SK-N-SH (cell line): ENCODE measurements around the gene ACLY. TPM values are rescaled to one million over a fixed set of nuclear protein-coding genes. Genes with fewer than 3 reads are reported as not detected.

Experiments
- CTCF ChIA-PET: fragments of 300-600, 350-600 bp; formaldehyde crosslinking; extraction: SDS; loops from one replicate; lab custom pipeline; 2021; lab: Yijun Ruan, JAX
- POLR2A ChIA-PET: fragments of 350-600 bp; sonication (Branson Sonifier 250); formaldehyde crosslinking; extraction: SDS; loops from one replicate; lab custom pipeline; 2020; ENCODE audit warnings: antibody characterized with exemption, inconsistent platforms; lab: Yijun Ruan, JAX
- DNase-seq: peaks from one replicate; pipeline ENCODE4 v3.0.0; 2012
- H2AFZ ChIP-seq: fragments of 200-600 bp; sonication (generic); 2 replicates; pipeline ENCODE4 v1.8.1; 2016; ENCODE audit warnings: antibody characterized with exemption, mild to moderate bottlenecking, low read depth
- H3F3A ChIP-seq: fragments of 200-600 bp; sonication (generic); replicated peaks from 2 replicates; pipeline ENCODE3; 2016; ENCODE audit warnings: antibody characterized with exemption, mild to moderate bottlenecking; ENCODE audit not compliant: insufficient read depth
- H3K27ac ChIP-seq, 2 experiments: fragments of 200-500 bp in 1 of 2; fragments of 200-600 bp in 1 of 2; sonication (Bioruptor generic) in 1 of 2; sonication (generic), shearing (Covaris generic) in 1 of 2; 2 replicates each; pipeline versions ENCODE4 v1.5.1 to v1.6.1; 2014 to 2016; ENCODE audit warnings: low read depth in 2 of 2, inconsistent platforms in 1 of 2, low read length in 1 of 2, mild to moderate bottlenecking in 1 of 2, mixed read lengths in 1 of 2
- H3K27me3 ChIP-seq: fragments of 200-600 bp; sonication (generic), shearing (Covaris generic); 2 replicates; pipeline ENCODE4 v1.6.1; 2016; ENCODE audit warnings: mixed run types; ENCODE audit not compliant: insufficient read depth
- H3K36me3 ChIP-seq, 2 experiments: fragments of 200-500 bp in 1 of 2; fragments of 200-600 bp in 1 of 2; sonication (Bioruptor generic) in 1 of 2; sonication (generic) in 1 of 2; replicated peaks in 1 of 2; 2 replicates each; pipeline versions ENCODE3 to v1.5.1; 2014 to 2016; ENCODE audit warnings: low read length in 1 of 2, mild to moderate bottlenecking in 1 of 2; ENCODE audit not compliant: insufficient read depth in 2 of 2, control insufficient read depth in 1 of 2
- H3K4me1 ChIP-seq, 2 experiments: fragments of 200-500 bp in 1 of 2; fragments of 200-600 bp in 1 of 2; sonication (Bioruptor generic) in 1 of 2; sonication (generic), shearing (Covaris generic) in 1 of 2; 2 replicates each; pipeline versions ENCODE4 v1.5.1 to v1.6.1; 2014 to 2016; ENCODE audit warnings: low read depth in 1 of 2, low read length in 1 of 2, mixed run types in 1 of 2; ENCODE audit not compliant: insufficient read depth in 2 of 2, control insufficient read depth in 1 of 2
- H3K4me2 ChIP-seq: fragments of 200-600 bp; sonication (generic), shearing (Covaris generic); 2 replicates; pipeline ENCODE4 v1.6.1; 2017; ENCODE audit warnings: mixed run types
- H3K4me3 ChIP-seq, 2 experiments: fragments of 200-500 bp in 1 of 2; fragments of 200-600 bp in 1 of 2; sonication (Bioruptor generic) in 1 of 2; sonication (generic), shearing (Covaris generic) in 1 of 2; 2 replicates each; pipeline versions ENCODE4 v1.5.1 to v1.8.1; 2014 to 2016; ENCODE audit warnings: low read depth in 2 of 2, inconsistent platforms in 1 of 2, low read length in 1 of 2, mild to moderate bottlenecking in 1 of 2, mixed read lengths in 1 of 2, moderate library complexity in 1 of 2
- H3K79me2 ChIP-seq: fragments of 200-600 bp; sonication (generic); 2 replicates; pipeline ENCODE4 v1.8.1; 2017; ENCODE audit warnings: mild to moderate bottlenecking; ENCODE audit not compliant: insufficient read depth
- H3K9ac ChIP-seq: fragments of 200-600 bp; sonication (generic); 2 replicates; pipeline ENCODE4 v1.6.1; 2017; ENCODE audit warnings: mixed run types
- H3K9me2 ChIP-seq: fragments of 200-600 bp; sonication (generic); 2 replicates; pipeline ENCODE4 v1.6.1; 2017; ENCODE audit warnings: mixed run types
- H3K9me3 ChIP-seq: fragments of 200-600 bp; sonication (generic); 2 replicates; pipeline ENCODE4 v1.6.1; 2017; ENCODE audit warnings: mixed run types, mild to moderate bottlenecking, moderate library complexity
- H4K20me1 ChIP-seq: fragments of 200-600 bp; sonication (generic); 2 replicates; pipeline ENCODE4 v1.6.1; 2017; ENCODE audit warnings: mild to moderate bottlenecking, mixed run types; ENCODE audit not compliant: insufficient read depth
- ELF1 ChIP-seq: IDR thresholded peaks from 2 replicates; pipeline ENCODE4 v1.4.0; 2012
- EP300 ChIP-seq, 2 experiments: IDR thresholded peaks; 2 replicates each; pipeline versions ENCODE4 v1.4.0 to v1.6.1; 2012; ENCODE audit warnings: borderline replicate concordance in 1 of 2, low read depth in 1 of 2, low read length in 1 of 2
- EZH2phosphoT487 ChIP-seq: fragments of 200-600 bp; sonication (generic); IDR thresholded peaks from 2 replicates; pipeline ENCODE4 v1.6.1; 2017; ENCODE audit warnings: low read depth, mixed run types, mild to moderate bottlenecking, antibody characterized with exemption, moderate library complexity, borderline replicate concordance
- FOXJ3 ChIP-seq: sonication (generic); formaldehyde crosslinking; IDR thresholded peaks from 2 replicates; pipeline ENCODE4 v1.5.1; 2020; ENCODE audit warnings: mild to moderate bottlenecking, missing genetic modification reagents
- GATA2 ChIP-seq: sonication (generic); formaldehyde crosslinking; IDR thresholded peaks from 2 replicates; pipeline ENCODE4 v1.5.0; 2020; ENCODE audit warnings: mild to moderate bottlenecking, missing genetic modification reagents
- MAX ChIP-seq: IDR thresholded peaks from 2 replicates; pipeline ENCODE4 v1.4.0; 2012; ENCODE audit warnings: low read depth
- MEF2A ChIP-seq: IDR thresholded peaks from 2 replicates; pipeline ENCODE4 v1.4.0; 2012; ENCODE audit warnings: low read depth, borderline replicate concordance
- NFIC ChIP-seq: IDR thresholded peaks from 2 replicates; pipeline ENCODE4 v1.4.0; 2012; ENCODE audit warnings: borderline replicate concordance
- NRF1 ChIP-seq: IDR thresholded peaks from 2 replicates; pipeline ENCODE4 v1.6.1; 2012; ENCODE audit warnings: low read depth, mild to moderate bottlenecking, low read length
- POLR2AphosphoS5 ChIP-seq: IDR thresholded peaks from 2 replicates; pipeline ENCODE4 v1.6.1; 2012; ENCODE audit warnings: low read depth, low read length
- REST ChIP-seq: IDR thresholded peaks from 2 replicates; pipeline ENCODE4 v1.6.1; 2012; ENCODE audit warnings: mild to moderate bottlenecking, low read depth, low read length, moderate library complexity
- RFX5 ChIP-seq: IDR thresholded peaks from 2 replicates; pipeline ENCODE4 v1.6.1; 2012; ENCODE audit warnings: mild to moderate bottlenecking, improper control_type of control experiment, low read length
- RXRA ChIP-seq: IDR thresholded peaks from 2 replicates; pipeline ENCODE4 v1.4.0; 2012; ENCODE audit warnings: low read depth, mild to moderate bottlenecking, borderline replicate concordance
- SIN3A ChIP-seq: IDR thresholded peaks from 2 replicates; pipeline ENCODE4 v1.6.1; 2012; ENCODE audit warnings: low read depth, mild to moderate bottlenecking, low read length, moderate library complexity, borderline replicate concordance
- TAF1 ChIP-seq: IDR thresholded peaks from 2 replicates; pipeline ENCODE4 v1.6.1; 2012; ENCODE audit warnings: low read depth, mild to moderate bottlenecking, low read length, moderate library complexity, borderline replicate concordance
- TCF12 ChIP-seq: IDR thresholded peaks from 2 replicates; pipeline ENCODE4 v1.4.0; 2012
- TEAD4 ChIP-seq: IDR thresholded peaks from 2 replicates; pipeline ENCODE4 v1.4.0; 2012; ENCODE audit warnings: mild to moderate bottlenecking, borderline replicate concordance; ENCODE audit not compliant: insufficient read depth
- USF1 ChIP-seq: IDR thresholded peaks from 2 replicates; pipeline ENCODE4 v1.4.0; 2012; ENCODE audit warnings: low read depth, borderline replicate concordance
- YY1 ChIP-seq: IDR thresholded peaks from 2 replicates; pipeline ENCODE4 v1.4.0; 2012; ENCODE audit warnings: low read depth, mild to moderate bottlenecking
- WGBS: methylation state at CpG from one replicate; pipeline ENCODE4 v1.1.6; 2017; ENCODE audit warnings: low lambda C conversion rate; 5-methylcytosine and 5-hydroxymethylcytosine counted together
- polyA plus RNA-seq, 3 experiments: library from polyadenylated mRNA; depleted of rRNA; stranded (reverse); fragments of >200 nt; gene quantifications; 2 replicates each; pipeline ENCODE4 v1.2.3, GENCODE V29; 2012
- TF ChIP-seq, protein P1 (sequence below): fragments of 150-350 bp; IDR thresholded peaks from 2 replicates; pipeline ENCODE4 v1.6.1; 2017; ENCODE audit warnings: antibody characterized with exemption, low read length, low read depth, borderline replicate concordance
- TF ChIP-seq, protein P2 (sequence below): fragments of 150-350 bp; IDR thresholded peaks from 2 replicates; pipeline ENCODE4 v1.6.1; 2016; ENCODE audit warnings: mild to moderate bottlenecking, low read depth, low read length

ACLY gene
- polyA plus RNA-seq, 1 of the 3 experiments (the other 2 are of a cell fraction), result 163 TPM

DNA sequence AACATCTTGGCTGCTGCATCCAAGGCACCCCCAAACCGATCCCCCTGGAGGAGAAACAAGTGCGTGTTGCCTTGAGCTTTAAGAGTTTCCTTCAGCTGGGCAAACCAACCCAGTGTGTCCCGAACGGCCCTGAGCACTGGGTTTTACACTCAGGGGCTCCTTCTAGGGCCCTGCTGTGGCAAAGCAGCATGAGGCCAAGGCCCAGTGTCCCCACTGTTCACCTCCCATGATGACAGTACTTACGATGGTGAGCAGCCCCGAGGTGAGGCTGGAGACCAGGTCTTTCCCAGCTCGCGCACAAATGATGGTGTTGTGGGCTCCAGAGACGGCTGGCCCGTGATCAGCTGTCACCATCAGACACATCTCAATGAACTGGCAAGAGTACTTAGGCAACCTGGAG is 47.0 kb downstream of the ACLY start (continued):
- TF ChIP-seq MAX (no peak), FOXJ3 (CRISPR knock-in tag) (no peak), NFIC (no peak), NRF1 (no peak), RXRA (no peak), TEAD4 (no peak)

GRCh38 chr17:41870627-41871026 is 48.1 kb downstream of the ACLY start:
- no peak for DNase-seq
- POLR2A ChIA-PET, result interaction anchor here (0.9 to 1.2 kb wide), 2 partner anchors 16 to 48 kb away, joined by 3 read pairs; partner anchors contain the start of gene ACLY

More at GRCh38 chr17:41870627-41871026, 48.1 kb downstream of the ACLY start:
- Histone ChIP-seq H4K20me1 (no peaks in the 10 kb centered on the region), H3K4me1 (no peaks in the 10 kb centered on the region), H3K79me2 (no peaks in the 10 kb centered on the region)
- CTCF ChIA-PET, result interaction anchor here (0.8 kb wide), 1 partner anchor 84 kb away, joined by 3 read pairs; the partner anchor contains the start of gene JUP
- TF ChIP-seq, protein P1, sequence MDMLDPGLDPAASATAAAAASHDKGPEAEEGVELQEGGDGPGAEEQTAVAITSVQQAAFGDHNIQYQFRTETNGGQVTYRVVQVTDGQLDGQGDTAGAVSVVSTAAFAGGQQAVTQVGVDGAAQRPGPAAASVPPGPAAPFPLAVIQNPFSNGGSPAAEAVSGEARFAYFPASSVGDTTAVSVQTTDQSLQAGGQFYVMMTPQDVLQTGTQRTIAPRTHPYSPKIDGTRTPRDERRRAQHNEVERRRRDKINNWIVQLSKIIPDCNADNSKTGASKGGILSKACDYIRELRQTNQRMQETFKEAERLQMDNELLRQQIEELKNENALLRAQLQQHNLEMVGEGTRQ, result no peak
- TF ChIP-seq SIN3A (no peak), MAX (no peak), REST (no peak), RFX5 (no peak), USF1 (no peak), YY1 (no peak), RXRA (no peak), TCF12 (no peak), ELF1 (no peak), GATA2 (CRISPR knock-in tag) (no peak), EZH2phosphoT487 (no peak), NFIC (no peak), FOXJ3 (CRISPR knock-in tag) (no peak), NRF1 (no peak), MEF2A (no peak), TAF1 (no peak), POLR2AphosphoS5 (no peak), EP300 (IDR thresholded peaks at IDR 0.05; ENCODE audit: borderline replicate concordance in 1 of 2, low read depth in 1 of 2, low read length in 1 of 2) (no peak)
- TF ChIP-seq, protein P2, sequence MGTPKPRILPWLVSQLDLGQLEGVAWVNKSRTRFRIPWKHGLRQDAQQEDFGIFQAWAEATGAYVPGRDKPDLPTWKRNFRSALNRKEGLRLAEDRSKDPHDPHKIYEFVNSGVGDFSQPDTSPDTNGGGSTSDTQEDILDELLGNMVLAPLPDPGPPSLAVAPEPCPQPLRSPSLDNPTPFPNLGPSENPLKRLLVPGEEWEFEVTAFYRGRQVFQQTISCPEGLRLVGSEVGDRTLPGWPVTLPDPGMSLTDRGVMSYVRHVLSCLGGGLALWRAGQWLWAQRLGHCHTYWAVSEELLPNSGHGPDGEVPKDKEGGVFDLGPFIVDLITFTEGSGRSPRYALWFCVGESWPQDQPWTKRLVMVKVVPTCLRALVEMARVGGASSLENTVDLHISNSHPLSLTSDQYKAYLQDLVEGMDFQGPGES, result no peak
- TF ChIP-seq, all 33 proteins: peak for 0
- Histone ChIP-seq H3K4me3 (no peak overlapping the region), H3K4me2 (no peak overlapping the region), H2AFZ (no peak overlapping the region), H3K9ac (no peak overlapping the region), H3K27me3 (no peaks in the 10 kb centered on the region), H3K9me3 (no peaks in the 10 kb centered on the region), H3F3A (peaks cover 40% of the 10 kb centered on the region), H3K9me2 (no peaks in the 10 kb centered on the region), H3K27ac (no peak overlapping the region), H3K36me3 (peaks cover 58% of the 10 kb centered on the region in 2 experiments)
- 93% methylated on average over 7 of the region's 7 CpGs for WGBS
